Stimulated activated CD8-positive, alpha-beta memory T cell treated with anti-CD3 and anti-CD28 coated beads, Interleukin-7, amount 100 ng/mL, for 1 hour (primary cell): ENCODE data around the gene TTLL3.
"Not testable (repeated sequence)": the region's sequence is repeated elsewhere in the genome, so short reads cannot be mapped to it uniquely, and the experiment has no call there.

Source experiments
- DNase-seq, 2 donors: peaks; one replicate each; pipeline ENCODE4 v3.0.0-alpha.2; 2020; ENCODE audit warnings: low read depth in 2 of 2

TTLL3 gene

DNA sequence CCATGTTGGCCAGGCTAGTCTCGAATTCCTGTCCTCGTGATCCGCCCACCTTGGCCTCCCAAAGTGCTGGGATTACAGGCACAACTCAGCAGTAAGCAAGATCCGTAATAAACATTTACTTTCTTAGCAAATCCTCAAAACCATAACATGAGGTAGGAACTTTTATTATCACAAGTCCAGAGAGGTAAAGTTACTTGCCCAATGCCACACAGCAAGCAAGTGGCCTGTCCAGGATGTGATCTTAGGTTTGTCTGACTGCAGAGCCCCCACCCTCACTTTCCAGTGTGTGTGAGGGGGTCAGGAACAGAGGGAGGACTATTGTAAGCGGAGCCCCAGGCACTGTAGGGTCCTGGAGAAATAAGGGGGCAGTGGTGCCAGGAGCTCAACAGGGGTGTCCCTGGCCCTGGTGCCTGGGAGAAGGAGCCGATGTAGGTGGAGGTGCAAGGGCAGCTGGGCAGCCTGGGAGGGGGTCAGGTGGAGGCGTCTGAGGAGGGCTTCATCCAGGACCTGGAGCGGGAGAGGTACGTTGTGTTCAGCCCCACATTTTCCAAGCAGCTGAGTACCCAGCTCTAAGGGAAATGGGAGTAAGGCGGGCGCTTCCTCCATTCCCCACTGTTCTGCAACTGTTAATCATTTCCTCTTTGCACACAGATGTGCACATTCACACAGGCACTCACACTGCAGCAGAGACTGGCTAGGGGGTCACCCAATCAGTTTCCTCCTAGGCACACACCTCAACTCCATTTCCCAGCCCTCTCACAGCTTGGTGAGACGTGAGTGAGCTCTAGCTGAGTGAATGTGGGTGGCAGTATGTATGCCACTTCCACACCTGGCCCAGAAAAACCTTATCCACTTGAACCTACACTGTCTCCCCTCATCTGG, 27.9 kb downstream of the TTLL3 start:
- no peak for DNase-seq

DNA sequence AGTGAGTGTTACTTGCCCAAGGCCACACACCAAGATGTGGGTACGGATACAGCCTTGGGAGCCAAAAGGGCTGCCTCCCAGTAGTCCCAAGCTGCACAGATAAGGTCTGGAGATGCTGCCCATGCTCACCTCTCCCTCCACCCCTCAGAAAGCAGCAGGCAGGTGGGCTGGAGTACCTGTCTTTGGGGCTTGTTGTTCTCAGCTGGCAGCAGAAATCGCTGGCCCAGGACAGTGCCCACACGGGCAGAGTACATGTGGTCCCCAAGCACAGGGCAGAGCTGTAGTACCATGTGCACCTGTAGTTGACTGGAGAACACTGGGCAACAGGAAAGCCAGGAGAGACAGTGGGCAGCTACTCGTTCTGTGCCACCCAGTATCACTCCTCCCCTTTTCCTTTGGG, 28.8 kb downstream of the TTLL3 start:
- no peak for DNase-seq

DNA sequence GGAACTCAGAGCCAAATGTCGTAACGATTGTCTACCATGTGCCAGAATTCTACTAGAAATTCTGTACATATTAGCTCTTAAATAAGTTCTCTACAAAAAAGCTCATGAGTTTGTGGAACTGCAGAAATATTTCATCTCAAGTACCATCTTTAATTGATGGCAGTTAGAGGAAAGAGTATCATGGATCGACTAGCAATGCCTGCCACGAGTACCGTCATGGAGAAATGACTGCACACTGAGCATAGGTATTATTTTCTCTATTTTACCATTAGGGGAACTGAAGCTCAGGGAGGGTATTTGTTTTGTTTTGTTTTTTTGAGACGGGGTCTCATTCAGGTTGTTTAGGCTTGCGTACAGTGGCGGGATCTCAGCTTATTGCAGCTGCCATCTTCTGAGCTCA, 31.0 kb downstream of the TTLL3 start:
- no peak for DNase-seq

DNA sequence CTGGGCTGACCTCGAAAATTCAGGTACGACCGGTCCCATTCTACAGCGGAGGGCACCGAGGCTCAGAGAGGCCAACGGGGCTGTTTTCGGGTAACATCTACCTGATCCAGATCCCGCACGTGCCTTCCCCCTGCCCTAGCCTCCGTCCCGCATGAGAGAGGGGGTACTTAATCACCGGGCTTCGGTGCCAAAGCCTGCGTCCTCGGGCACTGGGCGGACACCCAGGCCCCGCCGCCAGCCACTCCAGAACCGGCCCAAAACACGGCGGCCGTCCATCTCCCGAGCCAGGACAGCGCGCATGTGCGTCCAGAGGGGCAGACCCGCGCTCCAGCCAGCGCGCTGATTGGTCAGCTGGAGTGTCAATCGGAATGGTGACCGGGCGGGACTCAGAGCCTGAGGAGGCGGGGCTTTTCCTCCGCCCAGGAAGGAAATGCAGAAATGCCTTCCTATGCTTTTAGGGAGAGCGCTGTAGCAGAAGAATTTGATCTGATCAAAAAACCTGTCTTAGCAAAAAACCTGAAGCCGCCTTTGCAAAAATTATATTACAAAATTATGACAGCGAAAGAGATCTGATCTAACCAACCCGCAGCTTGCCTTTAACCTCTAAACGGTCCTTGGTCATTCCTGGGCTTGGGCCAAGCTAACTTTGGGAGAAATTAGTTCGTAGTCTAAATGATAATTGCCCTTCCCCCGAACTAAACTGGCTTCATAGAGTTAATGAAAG, 33.8 kb downstream of the TTLL3 start, which contains the start of gene RPUSD3:
TSS of gene RPUSD3 (minus strand) at position 294 of the 724 bp plus-strand sequence. CDS start at position 276, 18 bp downstream.
- DNase-seq: peak; percentile 93 to 98

DNA sequence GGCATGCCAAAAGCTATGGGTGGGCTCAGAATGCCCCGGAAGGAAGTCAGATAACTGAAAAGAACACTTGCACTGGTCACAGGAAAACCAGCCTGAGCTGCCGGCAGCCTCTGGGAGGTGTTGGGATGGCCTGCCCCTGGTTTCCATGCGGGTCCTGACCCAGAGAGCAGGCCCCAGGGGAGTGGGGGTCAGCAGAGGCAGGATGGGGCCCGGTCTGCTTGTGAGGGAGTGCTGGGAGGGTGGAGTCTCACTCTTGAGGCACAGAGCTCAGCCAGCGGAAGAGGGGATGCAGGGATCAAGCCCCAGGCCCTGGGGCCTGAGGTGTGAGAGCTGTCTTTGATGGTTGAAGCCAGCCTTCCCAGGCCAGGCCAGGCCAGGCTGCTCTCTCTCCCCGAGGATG, 36.2 kb downstream of the TTLL3 start:
- no peak for DNase-seq

DNA sequence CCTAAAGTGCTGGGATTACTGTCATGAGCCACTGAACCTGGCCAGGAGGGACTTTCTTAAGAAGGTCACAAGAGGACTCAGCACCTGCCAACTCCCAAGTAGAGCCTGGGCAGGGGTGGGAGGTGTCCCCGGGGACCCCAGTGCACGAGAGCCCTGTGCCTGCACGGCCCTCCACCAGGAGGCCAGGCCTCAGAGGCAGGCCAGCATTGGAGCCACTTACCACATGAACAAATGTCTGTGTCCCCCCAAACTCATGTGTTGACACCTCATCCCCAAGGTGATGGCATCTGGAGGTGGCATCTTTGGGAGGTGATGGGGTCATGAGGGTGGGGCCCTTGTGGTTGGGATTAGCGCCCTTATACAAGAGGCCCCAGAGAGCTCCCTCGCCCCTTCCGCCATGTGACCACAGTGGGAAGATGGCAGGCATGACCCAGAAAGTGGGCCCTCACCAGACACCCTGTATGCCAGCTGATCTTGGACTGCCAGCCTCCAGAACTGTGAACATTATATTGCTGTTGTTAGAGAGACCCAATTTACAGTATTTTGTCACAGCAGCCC, 36.9 kb downstream of the TTLL3 start:
- no peak for DNase-seq

DNA sequence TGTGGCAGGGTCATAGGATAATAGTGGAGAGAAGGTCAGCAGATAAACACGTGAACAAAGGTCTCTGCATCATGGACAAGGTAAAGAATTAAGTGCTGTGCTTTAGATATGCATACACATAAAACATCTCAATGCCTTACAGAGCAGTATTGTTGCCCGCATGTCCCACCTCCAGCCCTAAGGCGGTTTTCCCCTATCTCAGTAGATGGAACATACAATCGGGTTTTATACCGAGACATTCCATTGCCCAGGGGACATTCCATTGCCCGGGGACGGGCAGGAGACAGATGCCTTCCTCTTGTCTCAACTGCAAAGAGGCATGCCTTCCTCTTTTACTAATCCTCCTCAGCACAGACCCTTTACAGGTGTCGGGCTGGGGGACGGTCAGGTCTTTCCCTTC, 37.8 kb downstream of the TTLL3 start:
- DNase-seq: not testable (repeated sequence)

DNA sequence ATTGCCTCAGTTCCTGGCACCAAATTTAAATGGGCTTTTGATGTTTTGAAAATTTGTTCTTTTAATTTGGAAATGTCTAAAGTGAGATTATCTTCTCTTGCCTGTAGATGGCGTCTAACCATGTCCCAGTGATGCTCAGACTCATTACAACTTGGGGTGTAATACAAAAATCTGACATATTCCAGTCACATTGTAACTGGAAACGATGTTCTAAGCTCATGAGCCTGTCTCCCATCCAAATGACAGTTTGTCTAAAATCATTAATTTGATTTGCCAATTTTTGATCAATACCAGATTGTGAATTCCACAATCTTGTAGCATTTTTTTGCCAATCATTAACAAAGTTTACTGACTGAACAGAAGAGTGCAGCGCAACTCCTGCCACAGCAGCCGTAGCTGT, 38.8 kb downstream of the TTLL3 start:
- DNase-seq: not testable (repeated sequence)

DNA sequence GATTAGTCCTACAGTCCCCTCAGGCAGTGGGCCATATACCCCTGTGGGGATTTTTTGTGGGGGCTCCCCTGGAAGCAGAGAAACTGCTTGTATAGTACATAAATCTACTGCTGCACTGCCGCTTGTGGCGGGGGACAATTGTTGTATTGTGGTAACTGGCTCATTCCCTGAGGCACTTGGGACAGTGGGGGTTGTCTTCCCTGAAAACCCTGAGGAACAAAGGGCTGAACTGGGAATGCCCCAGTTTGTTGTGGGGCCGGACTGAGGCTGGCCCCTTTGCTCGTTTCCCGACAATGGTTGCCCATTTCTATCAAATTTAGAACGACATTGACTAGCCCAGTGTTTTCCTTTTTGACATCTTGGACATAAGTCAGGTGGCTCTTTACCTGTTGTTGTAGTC, 41.3 kb downstream of the TTLL3 start:
- not testable (repeated sequence) for DNase-seq

DNA sequence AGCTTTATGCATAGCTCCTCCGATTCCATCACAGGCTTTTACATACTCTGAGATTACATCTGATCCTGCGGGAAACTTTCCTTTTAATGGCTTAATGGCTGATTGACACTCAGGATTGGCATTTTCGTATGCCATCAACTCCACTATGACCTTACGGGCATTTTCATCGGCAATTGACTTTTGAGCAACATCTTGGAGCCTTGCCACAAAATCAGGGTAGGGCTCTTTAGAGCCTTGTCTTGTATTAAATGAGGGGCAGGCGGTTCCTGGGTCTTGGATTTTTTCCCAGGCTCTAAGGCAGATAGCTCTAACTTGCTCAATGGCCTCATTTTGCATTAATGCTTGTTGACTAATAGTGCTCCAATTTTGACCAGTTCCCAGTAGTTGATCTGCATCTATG, 41.9 kb downstream of the TTLL3 start:
- DNase-seq: not testable (repeated sequence)

DNA sequence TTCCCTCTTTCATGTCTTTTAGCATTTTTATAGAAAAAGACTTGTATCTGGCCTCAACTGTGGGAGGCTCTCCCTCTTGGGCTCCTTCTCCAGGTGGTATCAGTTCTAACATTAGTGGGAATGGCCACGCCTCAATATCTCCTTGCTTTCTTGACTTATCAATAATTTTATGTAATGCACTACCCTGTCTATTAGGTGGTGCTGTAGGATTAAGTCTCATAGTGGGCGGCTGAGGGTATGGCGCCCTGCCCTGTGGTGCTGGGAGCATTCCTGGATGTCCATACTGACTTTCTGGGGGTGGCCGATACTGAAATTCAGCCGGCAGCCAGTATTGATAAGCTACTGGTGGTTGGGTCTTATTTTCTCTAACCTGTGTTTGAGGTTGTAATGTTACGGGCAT, 42.5 kb downstream of the TTLL3 start:
- no peak for DNase-seq

DNA sequence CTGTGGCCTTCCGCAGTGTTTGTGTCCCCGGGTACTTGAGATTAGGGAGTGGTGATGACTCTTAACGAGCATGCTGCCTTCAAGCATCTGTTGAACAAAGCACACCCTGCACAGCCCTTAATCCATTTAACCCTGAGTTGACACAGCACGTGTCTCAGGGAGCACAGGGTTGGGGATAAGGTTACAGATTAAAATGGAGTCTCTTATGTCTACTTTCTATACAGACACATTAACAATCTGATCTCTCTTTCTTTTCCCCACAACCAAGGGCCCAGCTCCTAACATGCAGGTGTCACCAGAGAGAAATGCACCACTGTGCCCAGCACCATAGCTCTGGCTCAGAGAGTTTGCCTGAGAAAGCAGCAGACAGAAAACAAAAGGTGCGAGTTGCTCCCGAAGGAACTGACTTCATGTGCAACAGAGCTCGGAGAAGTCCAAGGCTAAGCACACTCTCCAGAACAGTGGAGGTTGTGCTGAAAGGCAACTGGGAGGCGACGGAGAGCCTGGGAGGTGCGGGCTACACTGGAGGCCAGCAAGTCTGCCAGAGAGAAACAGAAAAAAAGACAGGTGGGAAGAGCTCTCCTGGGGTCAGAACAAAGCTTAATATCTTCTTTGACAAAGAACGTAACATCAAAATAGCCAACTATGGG, 44.4 kb downstream of the TTLL3 start:
- DNase-seq: not testable (repeated sequence)

DNA sequence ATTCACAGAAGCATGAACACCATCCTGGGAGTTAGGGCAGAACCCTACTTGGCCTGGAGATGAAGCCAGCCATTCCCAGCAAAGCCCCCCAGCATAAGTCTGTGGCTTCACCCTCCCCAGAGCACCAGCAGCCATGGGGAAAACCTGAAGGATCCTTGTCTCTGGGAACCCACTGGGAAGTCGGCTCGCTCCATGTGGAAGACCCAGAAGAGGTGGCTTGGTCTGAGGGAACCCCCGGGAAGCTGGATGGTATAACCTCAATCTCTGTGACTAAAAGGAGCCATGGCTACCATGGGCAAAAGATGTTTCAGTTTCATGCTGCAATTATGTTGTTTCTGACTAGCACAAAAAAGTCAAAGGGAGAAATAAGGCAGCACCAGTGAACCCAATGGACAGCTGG, 45.5 kb downstream of the TTLL3 start:
- DNase-seq: no peak

DNA sequence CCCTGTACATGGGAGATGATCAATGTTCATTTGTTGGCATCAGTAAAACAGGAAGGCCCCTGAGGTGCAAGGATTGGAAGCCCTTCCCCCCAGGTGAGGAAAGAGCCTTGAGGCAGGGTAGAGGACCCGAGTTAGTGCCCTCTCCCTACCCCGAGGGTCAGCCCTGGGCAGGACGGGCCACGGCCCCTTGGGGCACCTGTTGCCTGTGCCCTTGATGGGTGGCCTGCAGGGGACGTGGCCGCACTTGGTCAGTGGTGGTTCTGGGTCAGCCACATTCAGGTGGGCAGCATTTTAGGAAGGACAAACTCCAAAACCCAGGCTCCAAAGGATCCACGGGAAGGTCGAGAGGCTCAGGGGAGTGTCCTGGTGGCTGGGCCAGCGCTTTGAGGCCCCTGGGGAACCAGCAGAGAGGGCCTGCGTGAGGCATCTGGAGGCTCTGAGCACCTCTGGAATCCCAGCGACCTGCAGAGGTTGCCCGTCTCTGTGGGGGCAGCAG, 49.5 kb downstream of the TTLL3 start:
- no peak for DNase-seq

DNA sequence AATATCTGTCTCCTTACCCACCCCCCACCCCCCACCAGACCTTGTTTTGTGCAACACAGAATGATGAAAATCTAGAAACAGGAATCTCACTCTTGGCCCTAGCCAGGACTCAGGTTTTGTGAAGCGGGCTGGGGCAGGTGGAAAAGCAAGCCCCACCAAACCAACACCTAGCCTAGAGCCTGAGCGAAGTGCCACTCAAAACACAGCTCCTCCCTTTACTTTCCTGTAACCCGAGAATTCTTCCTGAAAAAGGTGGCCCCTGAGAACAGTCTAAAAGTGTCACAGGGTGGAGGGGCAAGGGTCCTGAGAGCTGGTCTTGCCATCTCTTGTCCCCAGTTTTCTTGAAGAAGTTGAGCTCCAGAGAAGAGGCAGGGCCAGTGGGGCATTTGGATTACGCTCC, 51.1 kb downstream of the TTLL3 start:
- no peak for DNase-seq

DNA sequence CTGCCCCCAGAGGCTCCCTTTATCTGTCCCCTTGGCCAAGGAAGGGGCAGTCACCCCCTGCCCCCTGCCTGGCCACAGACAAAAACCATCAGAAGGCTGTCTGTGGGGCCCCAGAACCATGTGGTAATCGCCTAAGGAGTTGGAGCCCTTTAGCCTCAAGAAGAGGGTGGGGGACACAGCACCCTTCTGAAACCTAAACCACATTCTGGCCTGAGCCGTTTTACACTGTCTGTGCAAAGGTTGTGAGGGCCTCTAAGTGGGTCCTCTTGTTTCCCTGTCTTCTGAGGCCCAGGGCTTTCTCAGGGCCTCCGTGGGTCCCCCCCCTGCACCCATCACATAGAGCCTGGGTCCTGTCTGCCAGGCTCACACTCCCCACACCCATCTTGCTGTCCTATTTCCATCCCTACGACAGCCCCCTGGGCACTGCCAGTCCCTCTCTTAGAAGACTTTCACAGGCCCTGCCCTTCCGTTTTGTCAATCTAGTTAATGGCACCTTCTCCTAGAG, 51.6 kb downstream of the TTLL3 start:
- DNase-seq: no peak

DNA sequence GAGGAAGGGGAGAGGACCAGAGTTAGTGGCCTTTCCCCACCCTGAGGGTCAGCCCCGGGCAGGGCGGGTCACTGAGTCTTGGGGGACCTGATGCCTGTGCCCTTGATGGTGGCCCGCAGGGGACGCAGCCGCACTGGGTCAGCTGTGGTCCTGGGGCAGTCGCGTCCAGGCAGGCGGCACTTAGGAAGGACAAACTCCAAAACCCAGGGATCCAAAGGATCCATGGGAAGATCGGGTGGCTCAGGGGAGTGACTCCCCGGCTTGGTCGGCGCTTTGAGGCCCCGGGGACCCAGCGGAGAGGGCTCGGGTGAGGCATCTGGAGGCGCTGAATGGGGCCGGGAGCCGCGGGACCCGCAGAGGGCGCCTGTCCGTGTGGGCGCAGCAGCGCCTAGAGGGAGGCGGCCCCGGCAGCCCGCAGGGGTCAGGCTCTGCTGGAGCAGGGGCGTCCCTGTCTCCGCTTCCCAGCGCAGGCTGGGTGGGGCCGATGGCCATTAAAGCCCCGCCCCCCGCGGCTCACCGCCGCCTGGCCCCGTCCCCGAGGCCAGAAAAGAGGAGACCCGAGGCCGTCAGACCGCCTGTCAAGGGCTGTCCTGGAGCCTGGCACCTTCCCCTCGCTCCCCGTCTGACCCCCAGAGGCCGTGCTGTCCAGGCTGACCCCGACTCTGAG, 52.5 kb downstream of the TTLL3 start:
- DNase-seq: no peak

DNA sequence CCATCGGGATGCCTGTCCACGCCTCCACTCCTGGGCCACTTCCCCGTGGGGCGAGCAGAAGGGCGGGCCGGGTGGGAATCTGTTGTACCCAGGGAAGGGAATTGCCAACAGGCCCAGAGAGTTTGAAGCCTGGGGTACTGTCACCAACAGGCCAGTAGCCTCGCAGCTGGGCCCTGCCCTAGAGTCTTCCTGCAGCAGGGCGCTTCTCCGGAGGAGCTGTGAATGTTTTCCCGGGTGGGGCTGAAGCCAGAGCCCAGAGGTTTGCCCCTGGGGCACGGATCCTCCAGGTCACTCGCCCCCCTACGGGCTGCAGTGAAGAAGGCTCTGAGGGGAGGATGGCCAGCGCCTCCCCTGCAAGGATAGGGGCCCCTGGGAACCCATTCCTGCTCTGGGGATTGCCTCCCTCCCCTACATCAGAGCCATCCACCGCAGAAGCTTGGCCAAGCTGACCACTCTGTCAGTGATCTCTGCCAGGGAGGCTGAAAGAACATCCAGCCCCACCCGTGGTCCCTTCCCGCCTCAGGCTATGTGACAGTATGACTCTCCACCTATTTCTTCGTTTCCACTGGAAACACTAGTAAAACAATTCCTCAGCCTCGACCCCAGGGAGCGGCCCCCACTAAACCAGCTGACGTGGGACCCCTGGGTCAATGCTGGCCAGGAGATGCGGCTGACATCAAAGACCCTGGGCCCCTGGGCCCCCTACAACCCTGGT, 53.2 kb downstream of the TTLL3 start:
- no peak for DNase-seq

DNA sequence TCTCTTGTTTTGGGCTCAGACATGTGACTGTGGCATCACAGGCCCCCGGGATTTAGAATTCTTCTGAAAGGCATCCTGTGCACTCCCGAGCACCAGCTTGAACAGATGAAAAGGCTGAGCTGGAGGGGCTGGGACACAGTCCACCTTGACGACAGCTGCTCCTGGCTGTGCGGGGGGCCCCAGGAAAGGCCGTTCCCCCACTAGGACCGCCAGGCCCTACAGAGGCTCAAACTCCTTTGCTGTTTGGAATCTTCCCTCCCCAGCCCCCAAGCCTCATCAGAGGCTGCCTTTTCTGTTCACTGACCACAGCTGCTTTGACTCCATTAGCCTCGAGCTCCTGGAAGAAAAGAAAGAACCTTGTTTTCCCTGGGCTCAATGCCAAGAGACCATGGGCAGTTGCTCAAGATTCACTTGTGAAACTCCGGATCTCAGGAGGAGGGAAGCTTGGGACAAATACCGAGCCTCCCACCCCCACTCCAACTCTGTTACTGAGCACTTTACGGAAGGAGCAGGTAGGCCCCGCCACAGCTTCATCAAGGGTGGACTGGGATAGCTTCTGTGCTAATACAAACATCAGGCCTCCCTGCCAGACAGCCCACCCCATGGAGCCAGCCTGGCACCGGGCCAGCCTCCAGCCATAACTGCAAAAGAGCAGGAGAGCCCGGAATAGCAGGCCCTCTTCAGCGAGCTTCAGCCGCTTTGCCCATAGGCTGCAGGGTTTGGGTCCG, 54.3 kb downstream of the TTLL3 start:
- DNase-seq: no peak

DNA sequence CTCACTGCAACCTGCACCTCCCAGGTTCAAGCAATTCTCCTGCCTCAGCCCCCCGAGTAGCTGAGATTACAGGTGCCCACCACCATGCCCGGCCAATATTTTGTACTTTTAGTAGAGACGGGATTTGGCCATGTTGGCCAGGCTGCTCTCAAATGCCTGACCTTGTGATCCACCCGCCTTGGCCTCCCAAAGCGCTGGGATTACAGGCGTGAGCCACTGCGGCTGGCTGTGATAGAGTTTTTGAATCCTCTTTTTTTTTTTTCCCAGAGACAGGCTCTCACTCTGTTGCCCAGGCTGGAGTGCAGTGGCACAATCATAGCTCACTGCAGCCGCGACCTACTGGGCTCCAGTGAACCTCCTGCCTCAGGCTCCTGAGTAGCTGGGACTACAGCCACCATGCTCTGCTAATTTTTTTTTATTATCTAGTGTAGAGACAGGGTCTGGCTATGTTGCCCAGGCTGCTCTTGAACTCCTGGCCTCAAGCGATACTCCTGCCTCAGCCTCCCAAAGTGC, 55.1 kb downstream of the TTLL3 start:
- DNase-seq: not testable (repeated sequence)
